WTC11 (cell line): ENCODE results near the gene LCE1E. TPM values are rescaled to one million over a fixed set of nuclear protein-coding genes. Genes with fewer than 3 reads are reported as not detected.

Experiments used
- ATAC-seq: fragments of 200-7000 bp; cut with Tn5 transposase; 2 replicates; pipeline ENCODE4 v1.10.0; 2021; ENCODE audit warnings: mild to moderate bottlenecking, moderate library complexity
- CTCF ChIA-PET: fragments of 300-600 bp; sonication (Branson Sonifier 250); formaldehyde crosslinking; loops from one replicate; lab custom pipeline; 2021; ENCODE audit warnings: antibody characterized with exemption; lab: Charles Lee
- POLR2A ChIA-PET: fragments of 350-600 bp; sonication (Branson Sonifier 250); formaldehyde crosslinking; loops from one replicate; lab custom pipeline; 2021; ENCODE audit warnings: antibody characterized with exemption; lab: Charles Lee
- DNase-seq: peaks from one replicate; pipeline ENCODE4 v3.0.0; 2021; ENCODE audit warnings: low spot score
- H3K27ac Mint-ChIP-seq: 2 replicates; pipeline ENCODE4 v1.8.0; 2021; ENCODE audit warnings: mixed read lengths
- H3K27me3 Mint-ChIP-seq: 2 replicates; pipeline ENCODE4 v1.8.0; 2021; ENCODE audit warnings: low read depth, mild to moderate bottlenecking, moderate library complexity, mixed read lengths
- H3K36me3 Mint-ChIP-seq: 2 replicates; pipeline ENCODE4 v1.8.0; 2021; ENCODE audit warnings: mixed read lengths
- H3K4me1 Mint-ChIP-seq: 2 replicates; pipeline ENCODE4 v1.8.0; 2022; ENCODE audit warnings: mixed read lengths
- H3K4me3 Mint-ChIP-seq: 2 replicates; pipeline ENCODE4 v1.8.0; 2021; ENCODE audit warnings: mild to moderate bottlenecking, moderate library complexity, mixed read lengths
- H3K9me3 Mint-ChIP-seq: 2 replicates; pipeline ENCODE4 v1.8.0; 2021; ENCODE audit warnings: mixed read lengths
- CBFB ChIP-seq: sonication (generic); formaldehyde crosslinking; IDR thresholded peaks from 2 replicates; pipeline ENCODE4 v1.8.1; 2022; ENCODE audit warnings: mild to moderate bottlenecking, low read depth, missing genetic modification reagents
- CREB1 ChIP-seq: sonication (generic); formaldehyde crosslinking; IDR thresholded peaks from 2 replicates; pipeline ENCODE4 v1.8.0; 2023; ENCODE audit warnings: mild to moderate bottlenecking, missing genetic modification reagents
- ESRRA ChIP-seq: sonication (generic); formaldehyde crosslinking; IDR thresholded peaks from 2 replicates; pipeline ENCODE4 v1.8.1; 2022; ENCODE audit warnings: mild to moderate bottlenecking, missing genetic modification reagents, borderline replicate concordance
- FOXJ3 ChIP-seq: sonication (generic); formaldehyde crosslinking; IDR thresholded peaks from 2 replicates; pipeline ENCODE4 v1.9.0; 2021; ENCODE audit warnings: missing genetic modification reagents, mild to moderate bottlenecking, borderline replicate concordance
- GRHL2 ChIP-seq: fragments of 250-450 bp; sonication (Bioruptor Pico); IDR thresholded peaks from 2 replicates; pipeline ENCODE4 v1.8.0; 2022; ENCODE audit warnings: mild to moderate bottlenecking, moderate library complexity; ENCODE audit not compliant: insufficient replicate concordance, severe bottlenecking
- GTF2I ChIP-seq: fragments of 250-450 bp; sonication (Bioruptor Pico); conservative IDR thresholded peaks from 2 replicates; pipeline ENCODE4 v1.4.0; 2021; ENCODE audit warnings: mild to moderate bottlenecking
- IRF2 ChIP-seq: sonication (generic); formaldehyde crosslinking; IDR thresholded peaks from 2 replicates; pipeline ENCODE4 v1.8.0; 2022; ENCODE audit warnings: low read depth, missing genetic modification reagents, borderline replicate concordance
- NFE2L1 ChIP-seq: sonication (generic); formaldehyde crosslinking; IDR thresholded peaks from 2 replicates; pipeline ENCODE4 v1.8.1; 2023; ENCODE audit warnings: missing genetic modification reagents
- NR1H2 ChIP-seq: sonication (generic); formaldehyde crosslinking; IDR thresholded peaks from 2 replicates; pipeline ENCODE4 v1.9.0; 2021; ENCODE audit warnings: mild to moderate bottlenecking, moderate library complexity, missing genetic modification reagents
- OVOL2 ChIP-seq: fragments of 250-450 bp; sonication (Bioruptor Pico); IDR thresholded peaks from 2 replicates; pipeline ENCODE4 v1.9.0; 2021; ENCODE audit warnings: mild to moderate bottlenecking, borderline replicate concordance
- SMAD4 ChIP-seq: sonication (generic); formaldehyde crosslinking; IDR thresholded peaks from 2 replicates; pipeline ENCODE4 v1.8.0; 2022; ENCODE audit warnings: mild to moderate bottlenecking, missing genetic modification reagents
- ZNF219 ChIP-seq: sonication (generic); formaldehyde crosslinking; IDR thresholded peaks from 2 replicates; pipeline ENCODE4 v1.8.0; 2023; ENCODE audit warnings: missing genetic modification reagents, mild to moderate bottlenecking, borderline replicate concordance
- ZNF232 ChIP-seq: sonication (generic); formaldehyde crosslinking; IDR thresholded peaks from 2 replicates; pipeline ENCODE4 v1.8.0; 2022; ENCODE audit warnings: mild to moderate bottlenecking, missing genetic modification reagents
- ZNF317 ChIP-seq: sonication (generic); formaldehyde crosslinking; IDR thresholded peaks from 2 replicates; pipeline ENCODE4 v1.8.1; 2023; ENCODE audit warnings: low read depth, mild to moderate bottlenecking, moderate library complexity, missing genetic modification reagents, borderline replicate concordance
- ZNF416 ChIP-seq: fragments of 250-450 bp; sonication (Bioruptor Pico); IDR thresholded peaks from 2 replicates; pipeline ENCODE4 v1.9.0; 2021; ENCODE audit warnings: mild to moderate bottlenecking, inconsistent platforms
- ZNF671 ChIP-seq: fragments of 250-450 bp; sonication (Bioruptor Pico); IDR thresholded peaks from 2 replicates; pipeline ENCODE4 v1.8.0; 2021; ENCODE audit warnings: mild to moderate bottlenecking
- total RNA-seq: library from RNA; stranded (reverse); gene quantifications from 3 replicates; pipeline ENCODE4 v1.2.3, GENCODE V29; 2021
- TF ChIP-seq, protein P1 (sequence below): sonication (generic); formaldehyde crosslinking; conservative IDR thresholded peaks from 2 replicates; pipeline ENCODE4 v1.8.1; 2023; ENCODE audit warnings: mild to moderate bottlenecking, low read depth, missing genetic modification reagents, moderate library complexity
- TF ChIP-seq, protein P2 (sequence below): sonication (generic); formaldehyde crosslinking; IDR thresholded peaks from 2 replicates; pipeline ENCODE4 v1.8.1; 2023; ENCODE audit warnings: mild to moderate bottlenecking, missing genetic modification reagents
- TF ChIP-seq, protein P3 (sequence below): fragments of 250-450 bp; sonication (Bioruptor Pico); IDR thresholded peaks from 2 replicates; pipeline ENCODE4 v1.9.0; 2021; ENCODE audit warnings: mild to moderate bottlenecking

LCE1E gene
- total RNA-seq, 1 experiment from 2014 or later, result not detected

DNA sequence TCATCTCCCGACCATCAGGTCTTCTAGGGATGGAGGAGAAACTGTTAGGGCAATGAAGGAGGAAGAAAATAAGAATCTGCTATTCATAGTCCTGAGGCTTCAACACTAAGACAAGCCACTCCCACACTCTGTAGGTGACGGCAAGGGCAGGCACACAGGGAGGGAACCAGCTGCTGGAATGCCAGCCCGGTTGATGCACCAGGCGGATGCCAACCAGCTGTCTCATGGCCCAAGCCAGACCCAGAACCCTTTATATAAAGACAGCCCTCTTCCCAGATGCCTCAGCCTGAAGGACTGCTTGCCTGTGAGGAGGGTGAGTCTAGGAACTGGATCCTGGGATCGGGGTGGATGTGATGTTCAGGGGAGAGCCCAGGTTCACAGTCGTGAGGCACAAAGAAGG lies 28.3 kb upstream of the LCE1E start, which contains the start of gene KPRP (continued):
- TF ChIP-seq OVOL2 (CRISPR knock-in tag) (no peak), ZNF416 (CRISPR knock-in tag) (no peak), CREB1 (CRISPR knock-in tag) (no peak), NFE2L1 (CRISPR knock-in tag) (no peak), ESRRA (CRISPR knock-in tag) (no peak), SMAD4 (CRISPR knock-in tag) (no peak), ZNF232 (CRISPR knock-in tag) (no peak)

DNA sequence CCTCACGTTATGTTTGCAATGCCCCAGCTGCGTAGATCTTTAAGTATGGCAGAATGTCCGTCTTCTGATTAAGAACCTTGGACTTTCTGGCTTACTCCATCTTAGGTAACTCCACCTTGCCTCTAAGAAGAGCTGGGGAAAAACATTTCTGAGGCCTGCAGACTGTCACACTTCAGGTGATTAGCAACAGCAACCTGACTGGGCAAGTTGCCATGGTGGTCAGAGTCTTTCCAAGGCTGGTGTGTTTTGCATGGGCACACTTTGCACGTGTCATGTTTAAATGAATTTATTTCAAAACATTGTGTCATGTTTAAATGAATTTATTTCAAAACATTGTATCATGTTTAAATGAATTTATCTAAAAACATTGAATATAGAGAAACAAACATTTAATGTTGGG lies 27.4 kb upstream of the LCE1E start:
- peaks cover 16% of the 10 kb centered on the region for H3K27me3 Mint-ChIP-seq
- TF ChIP-seq, protein P1, sequence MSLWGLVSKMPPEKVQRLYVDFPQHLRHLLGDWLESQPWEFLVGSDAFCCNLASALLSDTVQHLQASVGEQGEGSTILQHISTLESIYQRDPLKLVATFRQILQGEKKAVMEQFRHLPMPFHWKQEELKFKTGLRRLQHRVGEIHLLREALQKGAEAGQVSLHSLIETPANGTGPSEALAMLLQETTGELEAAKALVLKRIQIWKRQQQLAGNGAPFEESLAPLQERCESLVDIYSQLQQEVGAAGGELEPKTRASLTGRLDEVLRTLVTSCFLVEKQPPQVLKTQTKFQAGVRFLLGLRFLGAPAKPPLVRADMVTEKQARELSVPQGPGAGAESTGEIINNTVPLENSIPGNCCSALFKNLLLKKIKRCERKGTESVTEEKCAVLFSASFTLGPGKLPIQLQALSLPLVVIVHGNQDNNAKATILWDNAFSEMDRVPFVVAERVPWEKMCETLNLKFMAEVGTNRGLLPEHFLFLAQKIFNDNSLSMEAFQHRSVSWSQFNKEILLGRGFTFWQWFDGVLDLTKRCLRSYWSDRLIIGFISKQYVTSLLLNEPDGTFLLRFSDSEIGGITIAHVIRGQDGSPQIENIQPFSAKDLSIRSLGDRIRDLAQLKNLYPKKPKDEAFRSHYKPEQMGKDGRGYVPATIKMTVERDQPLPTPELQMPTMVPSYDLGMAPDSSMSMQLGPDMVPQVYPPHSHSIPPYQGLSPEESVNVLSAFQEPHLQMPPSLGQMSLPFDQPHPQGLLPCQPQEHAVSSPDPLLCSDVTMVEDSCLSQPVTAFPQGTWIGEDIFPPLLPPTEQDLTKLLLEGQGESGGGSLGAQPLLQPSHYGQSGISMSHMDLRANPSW (CRISPR knock-in tag), result no peak
- TF ChIP-seq FOXJ3 (CRISPR knock-in tag) (no peak), ZNF671 (no peak), GRHL2 (CRISPR knock-in tag) (no peak)
- TF ChIP-seq, protein P2, sequence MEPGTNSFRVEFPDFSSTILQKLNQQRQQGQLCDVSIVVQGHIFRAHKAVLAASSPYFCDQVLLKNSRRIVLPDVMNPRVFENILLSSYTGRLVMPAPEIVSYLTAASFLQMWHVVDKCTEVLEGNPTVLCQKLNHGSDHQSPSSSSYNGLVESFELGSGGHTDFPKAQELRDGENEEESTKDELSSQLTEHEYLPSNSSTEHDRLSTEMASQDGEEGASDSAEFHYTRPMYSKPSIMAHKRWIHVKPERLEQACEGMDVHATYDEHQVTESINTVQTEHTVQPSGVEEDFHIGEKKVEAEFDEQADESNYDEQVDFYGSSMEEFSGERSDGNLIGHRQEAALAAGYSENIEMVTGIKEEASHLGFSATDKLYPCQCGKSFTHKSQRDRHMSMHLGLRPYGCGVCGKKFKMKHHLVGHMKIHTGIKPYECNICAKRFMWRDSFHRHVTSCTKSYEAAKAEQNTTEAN, result no peak
- H3K4me1 Mint-ChIP-seq, result no peaks in the 10 kb centered on the region
- POLR2A ChIA-PET, result no interaction called here
- no peak overlapping the region for H3K27ac Mint-ChIP-seq
- CTCF ChIA-PET, result no interaction called here
- no peak overlapping the region for H3K4me3 Mint-ChIP-seq
- ATAC-seq (no peak), DNase-seq (no peak)
- peaks cover 94% of the 10 kb centered on the region for H3K9me3 Mint-ChIP-seq
- peaks cover 85% of the 10 kb centered on the region for H3K36me3 Mint-ChIP-seq

DNA sequence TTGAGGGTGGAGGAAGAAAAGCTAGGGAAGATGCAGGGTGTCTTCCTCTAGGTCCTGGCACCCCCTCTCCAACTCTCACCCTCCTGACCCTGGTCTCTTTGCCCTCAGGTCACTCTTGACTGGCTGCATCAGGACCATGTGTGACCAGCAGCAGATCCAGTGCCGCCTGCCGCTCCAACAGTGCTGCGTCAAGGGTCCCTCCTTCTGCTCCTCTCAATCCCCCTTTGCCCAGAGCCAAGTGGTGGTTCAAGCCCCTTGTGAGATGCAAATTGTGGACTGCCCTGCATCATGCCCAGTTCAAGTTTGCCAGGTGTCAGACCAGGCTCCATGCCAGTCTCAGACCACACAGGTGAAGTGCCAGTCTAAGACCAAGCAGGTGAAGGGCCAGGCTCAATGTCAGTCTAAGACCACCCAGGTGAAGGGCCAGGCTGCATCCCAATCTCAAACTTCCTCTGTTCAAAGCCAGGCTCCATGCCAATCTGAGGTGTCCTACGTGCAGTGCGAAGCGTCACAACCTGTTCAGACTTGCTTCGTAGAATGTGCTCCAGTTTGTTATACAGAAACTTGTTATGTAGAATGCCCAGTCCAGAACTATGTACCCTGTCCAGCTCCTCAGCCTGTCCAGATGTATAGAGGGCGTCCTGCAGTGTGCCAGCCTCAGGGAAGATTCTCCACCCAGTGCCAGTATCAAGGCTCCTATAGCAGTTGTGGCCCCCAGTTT lies 26.4 kb upstream of the LCE1E start:
- ChIA-PET CTCF (no interaction called here), POLR2A (no interaction called here)
- Mint-ChIP-seq H3K27me3 (peaks cover 17% of the 10 kb centered on the region), H3K4me3 (no peak overlapping the region), H3K27ac (no peak overlapping the region), H3K9me3 (peaks cover 94% of the 10 kb centered on the region), H3K4me1 (no peaks in the 10 kb centered on the region), H3K36me3 (peaks cover 82% of the 10 kb centered on the region)
- ATAC-seq (no peak), DNase-seq (no peak)
- TF ChIP-seq ZNF671, result no peak
- no peak for TF ChIP-seq ZNF219
- TF ChIP-seq IRF2 (CRISPR knock-in tag), result no peak
- no peak for TF ChIP-seq ZNF317 (CRISPR knock-in tag)
- no peak for TF ChIP-seq CBFB (CRISPR knock-in tag)
- no peak for TF ChIP-seq NR1H2
- no peak for TF ChIP-seq GTF2I (CRISPR knock-in tag)
- TF ChIP-seq, protein P3, sequence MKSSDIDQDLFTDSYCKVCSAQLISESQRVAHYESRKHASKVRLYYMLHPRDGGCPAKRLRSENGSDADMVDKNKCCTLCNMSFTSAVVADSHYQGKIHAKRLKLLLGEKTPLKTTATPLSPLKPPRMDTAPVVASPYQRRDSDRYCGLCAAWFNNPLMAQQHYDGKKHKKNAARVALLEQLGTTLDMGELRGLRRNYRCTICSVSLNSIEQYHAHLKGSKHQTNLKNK, result no peak
